HL-60/S4 treated with phorbol 12-myristate 13-acetate at 8.2 ng/mL for 4 days and 3 days (cell line): Measurements from ENCODE around the gene OR10A4.
"Not testable (repeated sequence)": the region's sequence is repeated elsewhere in the genome, so short reads cannot be mapped to it uniquely, and the experiment has no call there.

ENCODE experiments used
- in situ Hi-C: fragments of 300-500 bp; cut with MboI; formaldehyde crosslinking; loops from 2 replicates; pipeline ENCODE4 v1.15.0; 2022; ENCODE audit warnings: low sequenced_read_pairs

OR10A4 gene, protein sequence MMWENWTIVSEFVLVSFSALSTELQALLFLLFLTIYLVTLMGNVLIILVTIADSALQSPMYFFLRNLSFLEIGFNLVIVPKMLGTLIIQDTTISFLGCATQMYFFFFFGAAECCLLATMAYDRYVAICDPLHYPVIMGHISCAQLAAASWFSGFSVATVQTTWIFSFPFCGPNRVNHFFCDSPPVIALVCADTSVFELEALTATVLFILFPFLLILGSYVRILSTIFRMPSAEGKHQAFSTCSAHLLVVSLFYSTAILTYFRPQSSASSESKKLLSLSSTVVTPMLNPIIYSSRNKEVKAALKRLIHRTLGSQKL

DNA sequence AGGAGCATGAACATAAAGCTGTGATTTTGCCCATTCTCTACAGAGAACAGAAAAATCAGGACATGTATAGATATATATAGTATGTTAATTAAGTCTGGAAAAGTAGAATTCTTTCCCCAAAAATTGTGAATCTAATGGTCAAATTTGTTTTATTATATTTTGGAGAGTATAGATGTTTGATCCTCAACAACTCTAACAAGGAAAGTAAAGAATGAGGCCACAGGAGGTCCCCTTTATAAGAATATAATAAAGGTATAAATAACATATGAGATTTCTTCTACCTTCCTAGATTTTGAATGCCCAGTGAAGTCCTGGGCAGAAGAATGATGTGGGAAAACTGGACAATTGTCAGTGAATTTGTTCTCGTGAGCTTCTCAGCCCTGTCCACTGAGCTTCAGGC, at the start of gene OR10A4:
Gene OR10A4 (plus strand): TSS at position 301 of the 400 bp plus-strand sequence. CDS start 23 bp downstream, at position 324.
- in situ Hi-C loops: no loop called here

DNA sequence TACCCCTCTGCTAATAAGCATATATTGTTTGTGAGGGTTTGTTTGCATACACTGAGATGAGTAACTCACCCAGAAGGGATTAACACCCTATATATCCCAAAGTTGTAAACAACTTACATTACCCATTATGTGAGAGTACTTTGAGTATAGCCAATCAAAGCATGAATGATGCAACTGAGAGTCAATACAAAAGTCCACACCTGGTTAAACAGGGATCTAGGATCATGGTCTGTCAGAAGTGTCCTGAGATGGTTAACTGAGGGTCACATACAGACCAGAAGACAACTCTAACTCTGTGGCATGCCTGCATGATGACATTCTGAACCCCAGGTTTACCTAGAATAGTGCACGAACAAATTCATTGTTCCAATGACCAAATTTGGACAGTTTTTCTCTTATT, 48.3 kb upstream of the OR10A4 start:
- in situ Hi-C loops: no loop called here

DNA sequence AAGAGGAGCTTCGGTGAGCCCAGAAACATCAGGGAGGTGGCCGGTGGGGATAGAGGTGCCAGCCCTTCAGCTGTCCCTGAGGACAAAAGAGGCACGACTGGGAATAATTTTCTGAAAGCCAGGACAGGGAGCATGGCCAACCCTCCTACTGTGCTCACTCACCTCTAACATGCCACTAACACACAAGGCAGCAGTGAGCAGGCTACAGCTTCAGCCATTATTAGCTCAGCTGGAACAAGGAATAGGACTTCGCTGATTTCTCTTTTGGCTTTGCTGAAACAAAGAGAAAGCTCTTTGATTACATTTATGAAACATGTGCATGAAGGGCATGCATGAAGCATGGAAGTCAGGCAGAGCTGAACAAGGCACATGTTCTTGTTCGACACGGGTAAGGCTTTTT, 43.1 kb upstream of the OR10A4 start:
- in situ Hi-C loops: no loop called here

DNA sequence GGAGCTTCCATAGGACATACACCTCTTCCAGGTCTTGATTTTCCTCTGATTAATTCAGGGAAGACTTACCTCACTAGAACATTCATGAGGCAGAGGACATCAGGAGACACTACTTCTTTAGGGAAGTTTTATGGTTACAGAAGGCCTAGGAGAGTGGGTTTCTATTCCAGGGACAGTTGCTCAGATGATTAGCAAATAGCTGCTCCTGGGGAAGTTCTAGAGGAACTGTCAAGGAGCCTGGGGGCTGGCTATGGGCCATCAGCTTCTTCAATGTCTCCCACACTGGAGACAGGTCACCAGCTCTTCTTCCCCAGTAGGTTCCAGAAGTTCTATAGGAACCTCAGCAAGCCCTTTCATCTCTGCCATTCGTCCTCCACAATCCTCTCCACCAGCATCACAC, 42.4 kb upstream of the OR10A4 start:
- in situ Hi-C loops: no loop called here

DNA sequence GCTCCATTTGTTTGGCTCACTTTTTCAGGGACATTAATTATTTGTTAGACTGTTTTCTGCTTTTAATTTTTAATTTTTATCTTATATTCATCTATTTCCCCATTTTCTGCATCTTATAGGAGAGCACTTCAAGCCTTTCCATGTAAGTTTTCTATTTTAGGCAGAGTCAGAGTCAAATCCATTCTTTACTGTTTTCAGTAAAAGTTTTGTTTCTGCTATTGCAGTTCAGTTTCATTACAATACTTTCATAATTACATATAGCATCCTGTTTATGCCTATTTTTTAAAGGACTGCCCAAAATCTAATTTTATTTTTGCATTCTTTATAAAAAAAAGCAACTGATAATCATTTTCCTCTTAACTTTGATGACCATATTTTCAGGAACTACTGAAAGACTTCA, 34.7 kb upstream of the OR10A4 start:
- in situ Hi-C loops: no loop called here

DNA sequence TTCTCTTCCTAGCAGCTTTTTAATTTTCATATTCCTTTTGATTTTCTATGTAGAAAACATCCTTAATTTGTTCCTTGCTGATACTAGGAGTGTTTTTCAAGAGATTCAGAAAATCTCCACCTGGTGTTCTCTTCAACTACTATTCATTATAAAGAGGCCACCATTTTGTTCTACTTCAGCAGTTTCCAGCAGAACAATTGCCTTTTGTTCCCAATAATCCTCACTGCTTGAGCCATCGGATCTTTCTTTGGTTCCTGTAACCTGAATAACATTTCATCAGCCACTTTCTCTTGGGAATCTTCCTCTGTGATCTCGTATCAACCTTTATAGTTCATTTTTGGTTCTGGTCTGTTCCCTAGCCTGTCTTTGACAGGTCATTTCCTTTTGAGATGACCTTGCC, 32.8 kb upstream of the OR10A4 start:
- in situ Hi-C loops: no loop called here

DNA sequence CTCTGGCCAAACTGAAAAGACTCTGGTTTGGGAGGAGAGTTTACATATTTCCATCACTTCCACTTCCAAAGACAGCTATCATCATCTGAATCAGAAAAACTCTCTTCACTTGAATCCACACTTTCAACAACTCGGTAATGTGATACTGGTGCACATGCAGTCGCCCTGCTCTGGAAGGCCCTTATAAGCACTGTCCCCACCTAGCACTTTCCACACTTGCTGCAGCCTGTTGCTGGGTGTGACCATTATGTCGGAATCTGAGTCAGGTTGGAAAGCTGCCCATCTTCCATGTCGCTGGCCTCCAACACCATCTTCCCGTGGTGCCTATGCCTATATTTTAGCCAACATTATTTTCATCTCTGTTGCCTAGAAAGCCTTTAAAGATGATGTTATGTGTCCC, 32.1 kb upstream of the OR10A4 start:
- in situ Hi-C loops: no loop called here

DNA sequence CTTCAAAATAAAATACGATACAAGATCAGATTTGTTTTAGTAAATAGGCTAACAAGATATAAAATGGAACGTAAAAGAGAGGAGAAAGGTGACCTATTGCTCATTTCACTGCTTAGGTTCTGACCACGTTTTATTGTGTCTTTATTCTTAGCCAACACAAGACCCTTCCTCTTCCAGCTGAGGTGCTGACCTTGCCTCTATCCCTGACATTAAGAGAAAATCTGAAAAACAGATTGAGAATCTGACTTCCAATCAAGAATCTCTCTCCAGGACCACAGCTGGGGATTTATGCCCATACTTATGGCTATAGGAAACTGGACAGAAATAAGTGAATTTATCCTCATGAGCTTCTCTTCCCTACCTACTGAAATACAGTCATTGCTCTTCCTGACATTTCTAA, 31.0 kb upstream of the OR10A4 start, which contains the start of gene OR10A5:
Gene OR10A5 (plus strand): TSS at position 301 of the 400 bp plus-strand sequence. CDS start 0 bp downstream, at position 301.
- in situ Hi-C loops: no loop called here

DNA sequence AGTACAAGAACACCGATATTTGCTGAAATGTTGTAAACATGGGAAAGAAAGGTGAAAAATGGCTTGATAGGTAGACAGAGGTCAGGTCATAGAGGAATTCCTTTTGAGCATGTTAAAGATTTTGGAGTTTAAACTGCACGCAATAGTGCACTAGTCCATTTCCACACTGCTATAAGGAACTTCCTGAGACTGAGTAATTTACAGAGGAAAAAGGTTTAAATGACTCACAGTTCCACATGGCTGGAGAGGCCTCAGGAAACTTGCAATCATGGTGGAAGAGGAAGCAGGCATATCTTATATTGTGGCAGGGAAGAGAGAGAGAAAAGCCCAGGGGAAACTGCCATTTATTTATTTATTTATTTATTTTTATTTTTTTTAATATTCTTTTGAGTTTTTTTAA, 25.9 kb upstream of the OR10A4 start:
- in situ Hi-C loops: no loop called here

DNA sequence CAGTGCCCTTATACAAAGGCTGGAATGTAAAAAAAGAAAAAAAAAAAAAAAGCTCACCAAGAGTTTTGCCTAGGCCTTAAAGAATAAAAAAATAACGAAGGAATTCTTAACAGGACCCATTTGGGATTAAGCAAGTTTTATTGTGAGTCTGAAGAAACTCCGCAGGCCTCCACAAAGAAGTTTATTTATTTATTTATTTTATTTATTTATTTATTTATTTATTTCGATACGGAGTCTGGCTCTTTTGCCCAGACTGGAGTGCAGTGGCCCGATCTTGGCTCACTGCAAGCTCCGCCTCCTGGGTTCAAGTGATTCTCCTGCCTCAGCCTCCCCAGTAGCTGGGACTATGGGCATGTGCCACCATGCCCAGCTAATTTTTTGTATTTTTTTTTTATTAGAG, 21.6 kb upstream of the OR10A4 start:
- in situ Hi-C loops: not testable (repeated sequence)

DNA sequence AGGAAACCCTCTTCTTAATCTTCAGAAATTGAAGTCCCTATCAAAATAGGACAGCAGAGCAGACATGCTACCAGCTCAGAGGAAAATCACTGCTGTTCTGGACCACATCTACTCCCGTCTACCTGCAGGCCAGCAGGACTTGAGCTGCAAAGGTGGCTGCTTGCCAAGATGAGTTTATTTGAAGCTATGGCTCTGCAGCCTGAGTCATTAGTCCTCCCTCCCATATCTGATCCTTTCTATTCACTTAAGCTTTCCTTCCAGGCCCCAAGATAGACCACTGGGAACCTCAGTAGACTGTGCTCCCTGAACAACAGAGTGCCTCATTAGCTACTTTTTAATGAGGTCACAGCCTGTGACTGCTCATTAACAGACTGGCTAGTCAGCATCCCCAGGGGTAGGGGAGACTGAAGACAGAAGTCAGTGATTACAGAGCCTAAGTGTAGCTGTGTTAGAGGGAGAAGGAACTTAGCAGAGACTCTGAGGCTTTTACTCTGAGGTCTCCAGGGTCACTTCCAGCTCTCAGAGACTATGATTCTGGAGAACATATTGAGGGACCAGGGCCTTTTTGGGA, 20.4 kb upstream of the OR10A4 start:
- in situ Hi-C loops: no loop called here

DNA sequence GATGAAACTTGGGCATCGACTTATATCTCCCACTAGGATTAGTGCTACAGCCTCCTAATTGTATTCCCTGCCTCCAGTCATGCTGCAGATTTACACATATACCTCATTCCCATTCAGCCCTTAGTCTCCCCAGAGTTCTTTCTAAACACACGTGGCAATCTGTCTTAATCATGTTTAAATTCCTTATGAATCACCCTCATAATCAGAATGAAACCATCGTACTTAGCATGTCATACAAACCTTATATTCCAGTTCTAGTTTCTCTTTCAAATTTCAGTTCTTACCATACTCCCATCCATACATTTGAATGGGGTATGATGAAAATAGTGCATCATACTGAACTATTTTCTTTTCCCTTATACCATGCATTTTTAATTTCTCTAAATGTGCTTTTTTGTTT, 19.6 kb upstream of the OR10A4 start:
- in situ Hi-C loops: no loop called here

DNA sequence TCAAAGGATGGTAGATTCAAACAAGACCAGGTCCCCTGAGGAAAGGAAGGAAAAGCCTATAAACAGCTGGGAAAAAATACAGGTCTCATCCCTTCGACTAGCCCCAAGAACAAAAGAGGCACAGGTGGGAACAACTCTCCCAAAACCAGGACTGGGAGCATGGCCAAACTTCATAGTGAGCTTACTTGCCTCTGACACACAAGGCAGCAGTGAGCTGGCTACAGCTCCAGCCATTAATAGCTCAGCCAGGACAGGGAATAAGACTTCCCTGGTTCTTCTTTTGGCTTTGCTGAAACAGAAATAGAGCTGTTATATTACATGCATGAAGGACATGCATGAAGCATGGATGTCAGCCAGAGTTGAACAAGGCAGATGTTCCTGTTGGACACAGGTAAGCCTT, 13.5 kb upstream of the OR10A4 start, which contains the start of gene OR10A2:
Gene OR10A2 (plus strand): TSS at position 97 of the 400 bp plus-strand sequence. CDS start 6,698 bp downstream, outside the sequence.
- in situ Hi-C loops: no loop called here

DNA sequence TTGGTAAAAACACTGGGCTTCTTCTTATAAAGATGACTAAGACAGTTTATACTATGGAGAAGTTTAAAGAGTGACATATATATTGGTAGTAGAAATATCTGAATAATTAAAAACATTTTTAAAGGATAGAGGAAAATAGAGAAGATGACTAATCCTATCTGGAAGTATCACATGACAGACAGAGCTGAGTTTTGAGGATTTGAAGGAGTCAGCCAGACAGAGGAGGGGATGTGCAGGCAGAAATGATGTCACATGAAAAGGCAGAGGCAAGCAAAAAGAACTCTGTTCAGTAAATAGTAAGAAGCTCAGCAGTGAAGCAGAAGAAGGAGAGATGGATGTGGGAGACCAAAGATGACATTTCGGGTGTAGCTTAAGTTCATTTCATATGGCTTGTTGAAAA, 12.0 kb upstream of the OR10A4 start:
- in situ Hi-C loops: no loop called here

DNA sequence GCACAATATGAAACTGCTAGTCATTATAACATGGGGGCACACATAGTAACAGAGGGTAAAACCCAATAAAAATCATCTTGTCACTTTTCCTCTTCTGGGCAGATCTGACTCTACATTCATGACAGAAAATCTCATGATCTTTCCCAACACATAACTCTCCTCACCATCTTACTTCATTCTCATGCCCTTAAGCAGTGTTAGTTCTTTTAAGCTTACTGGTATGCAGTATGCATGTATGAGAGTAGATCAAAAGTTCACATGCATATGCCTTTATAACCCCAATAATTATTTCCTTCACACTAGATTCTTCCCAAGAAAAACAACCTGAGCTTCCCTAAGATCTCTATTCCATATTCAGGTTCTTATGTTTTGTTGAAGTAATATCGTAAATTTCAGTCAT, 5.1 kb upstream of the OR10A4 start:
- in situ Hi-C loops: no loop called here

DNA sequence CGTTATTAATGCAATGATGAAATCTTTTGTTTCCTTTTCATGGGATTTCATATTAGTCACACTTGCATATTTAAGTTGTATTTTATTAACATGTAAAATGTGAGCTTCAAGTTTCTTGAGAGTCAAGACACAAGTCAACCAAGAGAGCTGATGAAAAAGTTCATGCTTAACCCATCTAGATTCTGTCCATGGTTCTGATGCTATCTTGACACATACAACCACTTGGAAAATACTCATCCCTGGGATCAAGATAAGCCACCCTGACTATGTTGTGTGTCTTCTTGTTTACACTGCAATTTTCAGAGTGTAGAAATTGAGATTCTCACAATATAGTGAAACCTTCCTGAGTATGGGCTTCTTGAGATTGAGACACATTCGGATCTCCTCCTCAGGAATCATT, 664 bp upstream of the OR10A4 start:
- in situ Hi-C loops: no loop called here

DNA sequence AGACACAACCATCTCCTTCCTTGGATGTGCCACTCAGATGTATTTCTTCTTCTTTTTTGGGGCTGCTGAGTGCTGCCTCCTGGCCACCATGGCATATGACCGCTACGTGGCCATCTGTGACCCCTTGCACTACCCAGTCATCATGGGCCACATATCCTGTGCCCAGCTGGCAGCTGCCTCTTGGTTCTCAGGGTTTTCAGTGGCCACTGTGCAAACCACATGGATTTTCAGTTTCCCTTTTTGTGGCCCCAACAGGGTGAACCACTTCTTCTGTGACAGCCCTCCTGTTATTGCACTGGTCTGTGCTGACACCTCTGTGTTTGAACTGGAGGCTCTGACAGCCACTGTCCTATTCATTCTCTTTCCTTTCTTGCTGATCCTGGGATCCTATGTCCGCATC, 489 bp downstream of the OR10A4 start:
- in situ Hi-C loops: no loop called here

DNA sequence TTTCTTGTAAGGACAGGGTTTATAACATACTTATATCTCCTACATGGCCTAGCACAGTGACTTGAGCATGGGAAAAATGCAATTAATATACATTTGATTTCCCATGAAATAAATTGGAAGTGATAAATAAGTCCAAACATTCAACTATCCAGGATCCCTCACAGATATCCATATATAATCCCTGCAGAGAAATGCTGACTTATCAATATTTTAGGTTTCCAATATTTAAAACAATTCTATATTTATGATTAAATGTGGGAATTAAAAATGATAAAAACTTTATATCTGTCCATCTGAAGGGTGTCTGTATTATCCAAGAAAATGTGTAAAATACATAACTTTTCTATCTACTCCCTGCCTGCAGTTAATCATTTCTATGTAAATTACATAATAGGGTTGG, 6.3 kb downstream of the OR10A4 start:
- in situ Hi-C loops: no loop called here

DNA sequence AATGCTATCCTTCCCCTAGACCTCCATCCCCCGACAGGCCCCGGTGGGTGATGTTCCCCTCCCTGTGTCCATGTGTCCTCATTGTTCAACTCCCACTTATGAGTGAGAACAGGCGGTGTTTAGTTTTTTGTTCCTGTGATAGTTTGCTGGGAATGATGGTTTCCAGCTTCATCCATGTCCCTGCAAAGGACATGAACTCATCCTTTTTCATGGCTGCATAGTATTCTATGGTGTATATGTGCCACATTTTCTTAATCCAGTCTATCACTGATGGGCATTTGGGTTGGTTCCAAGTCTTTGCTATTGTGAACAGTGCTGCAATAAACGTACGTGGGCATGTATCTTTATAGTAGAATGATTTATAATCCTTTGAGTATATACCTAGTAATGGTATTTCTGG, 11.3 kb downstream of the OR10A4 start:
- in situ Hi-C loops: not testable (repeated sequence)

DNA sequence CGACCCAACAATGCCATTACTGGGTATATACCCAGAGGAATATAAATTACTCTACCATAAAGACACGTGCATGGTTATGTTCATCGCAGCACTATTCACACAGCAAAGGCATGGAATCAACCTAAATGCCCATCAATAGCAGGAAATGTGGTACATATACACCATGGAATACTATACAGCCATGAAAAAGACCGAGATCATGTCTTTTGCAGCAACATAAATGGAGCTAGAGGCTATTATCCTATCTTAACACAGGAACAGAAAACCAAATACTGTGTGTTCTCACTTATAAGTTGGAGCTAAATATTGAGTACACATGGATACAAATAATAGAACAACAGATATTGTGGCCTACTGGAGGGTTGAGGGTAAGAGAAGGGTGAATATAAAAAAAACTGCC, 12.4 kb downstream of the OR10A4 start:
- in situ Hi-C loops: no loop called here

DNA sequence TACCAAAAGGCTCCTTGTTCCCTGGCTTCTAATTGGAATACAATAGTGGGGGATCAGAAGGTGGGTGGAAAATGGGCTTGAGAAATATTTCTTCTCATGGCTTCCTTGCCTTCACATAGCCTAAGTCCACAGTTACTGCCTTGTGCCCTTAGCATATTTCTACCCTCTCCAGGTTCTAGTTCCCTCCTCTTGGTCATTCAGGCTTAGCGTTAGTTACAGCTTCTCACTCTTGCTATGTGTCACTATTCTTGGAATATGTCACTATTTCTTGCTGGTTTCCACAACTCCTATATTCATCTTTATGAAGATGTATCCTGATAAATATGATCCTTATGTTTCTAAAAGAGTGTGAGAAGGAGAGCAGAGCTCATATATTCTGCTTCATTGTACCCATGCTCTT, 13.4 kb downstream of the OR10A4 start:
- in situ Hi-C loops: no loop called here

DNA sequence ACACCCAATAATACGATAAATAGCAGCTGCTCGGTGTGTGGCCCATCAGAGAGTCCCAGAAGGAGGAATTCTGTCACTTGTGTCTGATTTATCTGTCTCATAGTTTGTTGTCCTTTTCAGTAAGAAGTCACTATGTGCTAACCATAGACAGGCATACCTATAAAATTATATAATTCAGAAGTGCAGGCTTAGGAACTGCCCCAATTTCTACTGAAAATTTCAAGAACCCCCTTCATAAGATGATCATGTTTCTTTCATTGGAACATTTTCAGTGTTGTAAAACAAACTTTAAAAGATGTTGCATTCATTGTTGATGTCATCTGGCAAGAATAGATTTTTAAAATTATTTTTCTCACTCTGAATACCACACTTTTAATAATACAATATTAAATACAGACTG, 16.0 kb downstream of the OR10A4 start, which contains the start of gene OR2D2:
Gene OR2D2 (minus strand): TSS at position 101 of the 400 bp plus-strand sequence. CDS start 0 bp downstream, at position 101.
- in situ Hi-C loops: no loop called here
